Panc1 (cell line): ENCODE data around the gene PEPD.

Experiments used
- TF ChIP-seq, protein P1 (sequence below): fragments of 450-650 bp; IDR thresholded peaks from 2 replicates; pipeline ENCODE4 v1.5.1; 2017; ENCODE audit warnings: mild to moderate bottlenecking
- TF ChIP-seq, protein P2 (sequence below), 2 experiments: IDR thresholded peaks; 2 replicates each; pipeline ENCODE4 v1.6.1; 2011 to 2012; ENCODE audit warnings: low read depth in 2 of 2, control low read depth in 1 of 2, low read length in 1 of 2, mild to moderate bottlenecking in 1 of 2, moderate library complexity in 1 of 2; ENCODE audit not compliant: insufficient read depth in 1 of 2

DNA sequence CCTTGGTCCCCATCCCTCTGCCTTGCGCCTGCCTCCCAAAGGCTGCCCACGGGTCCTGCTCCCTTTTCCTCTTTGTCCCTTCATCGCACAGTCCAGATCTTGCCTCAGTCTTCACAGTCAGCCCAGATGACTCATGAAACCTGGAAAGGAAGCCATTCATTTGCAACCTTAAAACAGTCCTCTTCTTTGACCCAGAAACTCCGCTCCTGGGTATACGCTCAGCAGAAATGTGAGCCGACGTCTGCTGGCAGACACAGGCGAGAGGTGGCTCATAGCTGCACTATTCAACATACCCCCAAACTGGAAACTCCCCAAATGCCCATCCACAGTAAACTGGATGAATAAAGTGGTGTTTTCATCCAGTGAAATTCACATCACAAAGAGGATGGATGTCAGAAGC, 13.6 kb upstream of the PEPD start:
- TF ChIP-seq, protein P1, sequence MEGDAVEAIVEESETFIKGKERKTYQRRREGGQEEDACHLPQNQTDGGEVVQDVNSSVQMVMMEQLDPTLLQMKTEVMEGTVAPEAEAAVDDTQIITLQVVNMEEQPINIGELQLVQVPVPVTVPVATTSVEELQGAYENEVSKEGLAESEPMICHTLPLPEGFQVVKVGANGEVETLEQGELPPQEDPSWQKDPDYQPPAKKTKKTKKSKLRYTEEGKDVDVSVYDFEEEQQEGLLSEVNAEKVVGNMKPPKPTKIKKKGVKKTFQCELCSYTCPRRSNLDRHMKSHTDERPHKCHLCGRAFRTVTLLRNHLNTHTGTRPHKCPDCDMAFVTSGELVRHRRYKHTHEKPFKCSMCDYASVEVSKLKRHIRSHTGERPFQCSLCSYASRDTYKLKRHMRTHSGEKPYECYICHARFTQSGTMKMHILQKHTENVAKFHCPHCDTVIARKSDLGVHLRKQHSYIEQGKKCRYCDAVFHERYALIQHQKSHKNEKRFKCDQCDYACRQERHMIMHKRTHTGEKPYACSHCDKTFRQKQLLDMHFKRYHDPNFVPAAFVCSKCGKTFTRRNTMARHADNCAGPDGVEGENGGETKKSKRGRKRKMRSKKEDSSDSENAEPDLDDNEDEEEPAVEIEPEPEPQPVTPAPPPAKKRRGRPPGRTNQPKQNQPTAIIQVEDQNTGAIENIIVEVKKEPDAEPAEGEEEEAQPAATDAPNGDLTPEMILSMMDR, result no peak
- TF ChIP-seq, protein P2, sequence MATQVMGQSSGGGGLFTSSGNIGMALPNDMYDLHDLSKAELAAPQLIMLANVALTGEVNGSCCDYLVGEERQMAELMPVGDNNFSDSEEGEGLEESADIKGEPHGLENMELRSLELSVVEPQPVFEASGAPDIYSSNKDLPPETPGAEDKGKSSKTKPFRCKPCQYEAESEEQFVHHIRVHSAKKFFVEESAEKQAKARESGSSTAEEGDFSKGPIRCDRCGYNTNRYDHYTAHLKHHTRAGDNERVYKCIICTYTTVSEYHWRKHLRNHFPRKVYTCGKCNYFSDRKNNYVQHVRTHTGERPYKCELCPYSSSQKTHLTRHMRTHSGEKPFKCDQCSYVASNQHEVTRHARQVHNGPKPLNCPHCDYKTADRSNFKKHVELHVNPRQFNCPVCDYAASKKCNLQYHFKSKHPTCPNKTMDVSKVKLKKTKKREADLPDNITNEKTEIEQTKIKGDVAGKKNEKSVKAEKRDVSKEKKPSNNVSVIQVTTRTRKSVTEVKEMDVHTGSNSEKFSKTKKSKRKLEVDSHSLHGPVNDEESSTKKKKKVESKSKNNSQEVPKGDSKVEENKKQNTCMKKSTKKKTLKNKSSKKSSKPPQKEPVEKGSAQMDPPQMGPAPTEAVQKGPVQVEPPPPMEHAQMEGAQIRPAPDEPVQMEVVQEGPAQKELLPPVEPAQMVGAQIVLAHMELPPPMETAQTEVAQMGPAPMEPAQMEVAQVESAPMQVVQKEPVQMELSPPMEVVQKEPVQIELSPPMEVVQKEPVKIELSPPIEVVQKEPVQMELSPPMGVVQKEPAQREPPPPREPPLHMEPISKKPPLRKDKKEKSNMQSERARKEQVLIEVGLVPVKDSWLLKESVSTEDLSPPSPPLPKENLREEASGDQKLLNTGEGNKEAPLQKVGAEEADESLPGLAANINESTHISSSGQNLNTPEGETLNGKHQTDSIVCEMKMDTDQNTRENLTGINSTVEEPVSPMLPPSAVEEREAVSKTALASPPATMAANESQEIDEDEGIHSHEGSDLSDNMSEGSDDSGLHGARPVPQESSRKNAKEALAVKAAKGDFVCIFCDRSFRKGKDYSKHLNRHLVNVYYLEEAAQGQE (IDR thresholded peaks at IDR 0.05; ENCODE audit: insufficient read depth in 1 of 2, low read depth in 2 of 2, low read length in 1 of 2), result no peak
